ENCODE results near the gene TTC34. TPM values are rescaled to one million over a fixed set of nuclear protein-coding genes. Genes with fewer than 3 reads are reported as not detected.
A peak's percentile ranks its signal among the peaks of the same experiment; 100 is the strongest.
"Not testable (repeated sequence)": the region's sequence is repeated elsewhere in the genome, so short reads cannot be mapped to it uniquely, and the experiment has no call there.

TTC34 gene
- total RNA-seq, 2 experiments from 2014 or later, result 0.97 to 1.0 TPM

- H3K36me3 Mint-ChIP-seq; POLR2A ChIA-PET; H3K9me3 Mint-ChIP-seq; intact Hi-C loops (cut with micrococcal nuclease); H3K27ac Mint-ChIP-seq; CTCF ChIA-PET; H3K4me3 Mint-ChIP-seq; H3K4me1 Mint-ChIP-seq (ENCODE audit: low read depth): not testable (repeated sequence)
- H3K27me3 Mint-ChIP-seq, result peaks cover 37% of the 10 kb centered on the region
- peak; percentile 32 for DNase-seq
Observed at GRCh38 chr1:2652926-2653571, 148.4 kb downstream of the TTC34 start.

GRCh38 chr1:2652152-2652925, 149.2 kb downstream of the TTC34 start:
- CTCF ChIA-PET; H3K27ac Mint-ChIP-seq; H3K9me3 Mint-ChIP-seq; H3K36me3 Mint-ChIP-seq; POLR2A ChIA-PET; H3K4me1 Mint-ChIP-seq (ENCODE audit: low read depth); H3K4me3 Mint-ChIP-seq; intact Hi-C loops (cut with micrococcal nuclease): not testable (repeated sequence)
- peaks cover 37% of the 10 kb centered on the region for H3K27me3 Mint-ChIP-seq
- peak; percentile 8 for DNase-seq

GRCh38 chr1:2650967-2651645, 150.4 kb downstream of the TTC34 start:
- peaks cover 8% of the 10 kb centered on the region for H3K36me3 Mint-ChIP-seq
- intact Hi-C loops (cut with micrococcal nuclease), result no loop called here
- CTCF ChIA-PET, result no interaction called here
- no peak overlapping the region for H3K4me3 Mint-ChIP-seq
- H3K4me1 Mint-ChIP-seq (ENCODE audit: low read depth), result no peaks in the 10 kb centered on the region
- H3K27me3 Mint-ChIP-seq, result peaks cover 37% of the 10 kb centered on the region
- POLR2A ChIA-PET, result no interaction called here
- H3K9me3 Mint-ChIP-seq, result peaks cover 17% of the 10 kb centered on the region
- no peak for DNase-seq
- no peak overlapping the region for H3K27ac Mint-ChIP-seq

- Mint-ChIP-seq H3K36me3 (peaks cover 8% of the 10 kb centered on the region), H3K4me1 (ENCODE audit: low read depth) (peaks cover 10% of the 10 kb centered on the region), H3K27me3 (no peaks in the 10 kb centered on the region), H3K9me3 (peaks cover 18% of the 10 kb centered on the region), H3K4me3 (no peak overlapping the region), H3K27ac (no peak overlapping the region)
- CTCF ChIA-PET, result no interaction called here
- no peak for DNase-seq
- POLR2A ChIA-PET, result no interaction called here
- intact Hi-C loops (cut with micrococcal nuclease), result no loop called here
Observed at GRCh38 chr1:2646837-2647236, 154.7 kb downstream of the TTC34 start.

GRCh38 chr1:2645776-2646175, 155.7 kb downstream of the TTC34 start:
- H3K9me3 Mint-ChIP-seq, result peaks cover 18% of the 10 kb centered on the region
- H3K4me1 Mint-ChIP-seq (ENCODE audit: low read depth), result peaks cover 10% of the 10 kb centered on the region
- H3K27ac Mint-ChIP-seq, result no peak overlapping the region
- DNase-seq, result no peak
- CTCF ChIA-PET, result no interaction called here
- H3K27me3 Mint-ChIP-seq, result no peaks in the 10 kb centered on the region
- peaks cover 8% of the 10 kb centered on the region for H3K36me3 Mint-ChIP-seq
- POLR2A ChIA-PET, result no interaction called here
- intact Hi-C loops (cut with micrococcal nuclease), result no loop called here
- no peak overlapping the region for H3K4me3 Mint-ChIP-seq

GRCh38 chr1:2645143-2645542, 156.3 kb downstream of the TTC34 start:
- Mint-ChIP-seq H3K27me3 (no peaks in the 10 kb centered on the region), H3K4me1 (ENCODE audit: low read depth) (peaks cover 10% of the 10 kb centered on the region), H3K36me3 (peaks cover 8% of the 10 kb centered on the region), H3K4me3 (no peak overlapping the region), H3K27ac (no peak overlapping the region), H3K9me3 (peaks cover 18% of the 10 kb centered on the region)
- ChIA-PET CTCF (no interaction called here), POLR2A (no interaction called here)
- no peak for DNase-seq
- intact Hi-C loops (cut with micrococcal nuclease), result no loop called here

GRCh38 chr1:2644591-2645101, 156.8 kb downstream of the TTC34 start:
- peak; percentile 5 for DNase-seq
- no peak overlapping the region for H3K4me3 Mint-ChIP-seq
- peaks cover 10% of the 10 kb centered on the region for H3K4me1 Mint-ChIP-seq (ENCODE audit: low read depth)
- peaks cover 18% of the 10 kb centered on the region for H3K9me3 Mint-ChIP-seq
- no peaks in the 10 kb centered on the region for H3K27me3 Mint-ChIP-seq
- POLR2A ChIA-PET, result no interaction called here
- CTCF ChIA-PET, result no interaction called here
- no peak overlapping the region for H3K27ac Mint-ChIP-seq
- H3K36me3 Mint-ChIP-seq, result peaks cover 8% of the 10 kb centered on the region
- intact Hi-C loops (cut with micrococcal nuclease), result loop anchor here (5.0 kb wide), 1 partner anchor 232 kb away; the partner anchor contains the start of gene PEX10

GRCh38 chr1:2644171-2644570, 157.3 kb downstream of the TTC34 start:
- H3K27me3 Mint-ChIP-seq, result no peaks in the 10 kb centered on the region
- intact Hi-C loops (cut with micrococcal nuclease), result loop anchor here (5.0 kb wide), 1 partner anchor 232 kb away; the partner anchor contains the start of gene PEX10
- H3K4me3 Mint-ChIP-seq, result no peak overlapping the region
- DNase-seq, result peak; percentile 7
- peaks cover 10% of the 10 kb centered on the region for H3K4me1 Mint-ChIP-seq (ENCODE audit: low read depth)
- no peak overlapping the region for H3K27ac Mint-ChIP-seq
- ChIA-PET CTCF (no interaction called here), POLR2A (no interaction called here)
- H3K9me3 Mint-ChIP-seq, result peaks cover 18% of the 10 kb centered on the region
- peaks cover 8% of the 10 kb centered on the region for H3K36me3 Mint-ChIP-seq

GRCh38 chr1:2643414-2644077, 157.9 kb downstream of the TTC34 start:
- intact Hi-C loops (cut with micrococcal nuclease), result loop anchor here (1.0 to 5.0 kb wide), 4 partner anchors 57 to 231 kb away; partner anchors contain the start of genes PANK4, PEX10 and PRXL2B
- CTCF ChIA-PET, result no interaction called here
- H3K9me3 Mint-ChIP-seq, result peaks cover 18% of the 10 kb centered on the region
- H3K27ac Mint-ChIP-seq, result peak overlapping the region; percentile 42
- H3K4me1 Mint-ChIP-seq (ENCODE audit: low read depth), result peaks cover 10% of the 10 kb centered on the region
- POLR2A ChIA-PET, result interaction anchor here (0.8 kb wide), 1 partner anchor 87 kb away, joined by 4 read pairs; the partner anchor contains the start of gene TNFRSF14
- peak; percentile 9 for DNase-seq
- H3K36me3 Mint-ChIP-seq, result peaks cover 8% of the 10 kb centered on the region
- H3K4me3 Mint-ChIP-seq, result peak overlapping the region; percentile 57
- no peaks in the 10 kb centered on the region for H3K27me3 Mint-ChIP-seq

- Mint-ChIP-seq H3K36me3 (peaks cover 5% of the 10 kb centered on the region), H3K4me3 (peak overlapping the region; percentile 85), H3K9me3 (peaks cover 13% of the 10 kb centered on the region), H3K4me1 (ENCODE audit: low read depth) (peaks cover 10% of the 10 kb centered on the region), H3K27ac (peak overlapping the region; percentile 89), H3K27me3 (no peaks in the 10 kb centered on the region)
- peak; percentile 97 for DNase-seq
- ChIA-PET POLR2A (interaction anchor here (0.8 kb wide), 2 partner anchors 57 to 87 kb away, joined by 3 to 4 read pairs; partner anchors contain the start of gene TNFRSF14), CTCF (no interaction called here)
- intact Hi-C loops (cut with micrococcal nuclease), result loop anchor here (1.0 to 5.0 kb wide), 4 partner anchors 56 to 230 kb away; partner anchors contain the start of genes PANK4, PEX10 and PRXL2B
Observed at GRCh38 chr1:2642560-2643413, 158.7 kb downstream of the TTC34 start.

- ChIA-PET POLR2A (no interaction called here), CTCF (no interaction called here)
- peaks cover 10% of the 10 kb centered on the region for H3K4me1 Mint-ChIP-seq (ENCODE audit: low read depth)
- peak overlapping the region; percentile 89 for H3K27ac Mint-ChIP-seq
- peaks cover 2% of the 10 kb centered on the region for H3K36me3 Mint-ChIP-seq
- H3K27me3 Mint-ChIP-seq, result peaks cover 3% of the 10 kb centered on the region
- intact Hi-C loops (cut with micrococcal nuclease), result loop anchor here (2.0 to 5.0 kb wide), 3 partner anchors 55 to 230 kb away; partner anchors contain the start of genes PEX10 and PRXL2B
- H3K9me3 Mint-ChIP-seq, result peaks cover 13% of the 10 kb centered on the region
- DNase-seq, result peak; percentile 11
- peak overlapping the region; percentile 85 for H3K4me3 Mint-ChIP-seq
Observed at GRCh38 chr1:2642131-2642559, 159.3 kb downstream of the TTC34 start.

Data from activated CD4-positive, alpha-beta memory T cell treated with anti-CD3 and anti-CD28 coated beads for 36 hours (primary cell).